ENCODE measurements around the gene ALDH2. TPM values are rescaled to one million over a fixed set of nuclear protein-coding genes. Genes with fewer than 3 reads are reported as not detected.

The ALDH2 gene
- total RNA-seq, 6 donors from 2014 or later, result 138 to 573 (median 265) TPM

- H3K27ac ChIP-seq, result peak overlapping the region in 2 of 4 donors; percentile 49 to 54
- H3K27me3 ChIP-seq, result no peaks in the 10 kb centered on the region
- 46 to 49% methylated on average over 8 of the region's 8 CpGs for WGBS, 2 donors
- ATAC-seq (ENCODE audit: low FRiP score in 2 of 2) (peak in 1 of 2 donors; percentile 41), DNase-seq (no peak)
- no peaks in the 10 kb centered on the region for H3K9me3 ChIP-seq
- no peak for TF ChIP-seq EP300 (IDR thresholded peaks at IDR 0.05)
- TF ChIP-seq POLR2AphosphoS5 (IDR thresholded peaks at IDR 0.05), result peak in 1 of 2 donors; percentile 4
- TF ChIP-seq CTCF (IDR thresholded peaks at IDR 0.05), result peak in 3 of 6 experiments; percentile 27 to 51 (median 49)
- no peak for TF ChIP-seq POLR2A (IDR thresholded peaks at IDR 0.05)
- H3K36me3 ChIP-seq, result peaks cover 54 to 99% (median 82%) of the 10 kb centered on the region in 4 donors
- peaks cover 0 to 24% (median 14%) of the 10 kb centered on the region in 4 donors for H3K4me1 ChIP-seq
- no peak overlapping the region for H3K4me3 ChIP-seq
Measured at GRCh38 chr12:111788178-111788654, 21.5 kb downstream of the ALDH2 start.

- no peak for TF ChIP-seq CTCF (IDR thresholded peaks at IDR 0.05)
- no peak for TF ChIP-seq POLR2AphosphoS5 (IDR thresholded peaks at IDR 0.05)
- TF ChIP-seq EP300 (IDR thresholded peaks at IDR 0.05), result no peak
- no peak for TF ChIP-seq POLR2A (IDR thresholded peaks at IDR 0.05)
Measured at GRCh38 chr12:111789779-111790178, 23.0 kb downstream of the ALDH2 start.

GRCh38 chr12:111791507-111791906, 24.8 kb downstream of the ALDH2 start:
- peaks cover 58 to 99% (median 85%) of the 10 kb centered on the region in 4 donors for H3K36me3 ChIP-seq
- H3K4me1 ChIP-seq, result peaks cover 0 to 14% (median 12%) of the 10 kb centered on the region in 4 donors
- no peaks in the 10 kb centered on the region for H3K9me3 ChIP-seq
- DNase-seq, result no peak
- H3K4me3 ChIP-seq, result no peak overlapping the region
- no peaks in the 10 kb centered on the region for H3K27me3 ChIP-seq
- peak overlapping the region in 3 of 4 donors; percentile 22 to 38 (median 29) for H3K27ac ChIP-seq
- no peak for TF ChIP-seq POLR2AphosphoS5 (IDR thresholded peaks at IDR 0.05)
- no peak for TF ChIP-seq CTCF (IDR thresholded peaks at IDR 0.05)
- no peak for TF ChIP-seq EP300 (IDR thresholded peaks at IDR 0.05)
- TF ChIP-seq POLR2A (IDR thresholded peaks at IDR 0.05), result no peak
- ATAC-seq (ENCODE audit: low FRiP score in 2 of 2), result peak; percentile 15 to 44
- WGBS, 2 donors, result 87 to 88% methylated on average over 4 to 7 of the region's 8 CpGs

More at GRCh38 chr12:111789779-111790178, 23.0 kb downstream of the ALDH2 start:
- Histone ChIP-seq H3K4me3 (no peak overlapping the region), H3K9me3 (no peaks in the 10 kb centered on the region), H3K27ac (peak overlapping the region in 1 of 4 donors; percentile 1), H3K27me3 (no peaks in the 10 kb centered on the region), H3K4me1 (peaks cover 0 to 23% (median 14%) of the 10 kb centered on the region in 4 donors), H3K36me3 (peaks cover 59 to 99% (median 80%) of the 10 kb centered on the region in 4 donors)
- ATAC-seq (ENCODE audit: low FRiP score in 2 of 2) (no peak), DNase-seq (no peak)
- WGBS, 2 donors, result 81% methylated on average over 8 to 11 of the region's 11 CpGs

- DNase-seq, result peak in 1 of 2 donors; percentile 74
- ATAC-seq (ENCODE audit: low FRiP score in 2 of 2), result peak; percentile 69 to 82
- Histone ChIP-seq H3K36me3 (peaks cover 64 to 99% (median 86%) of the 10 kb centered on the region in 4 donors), H3K27me3 (no peaks in the 10 kb centered on the region), H3K9me3 (no peaks in the 10 kb centered on the region), H3K4me3 (no peak overlapping the region), H3K4me1 (peaks cover 0 to 7% (median 7%) of the 10 kb centered on the region in 4 donors), H3K27ac (peak overlapping the region in 2 of 4 donors; percentile 10 to 38)
- TF ChIP-seq CTCF (IDR thresholded peaks at IDR 0.05) (no peak), POLR2AphosphoS5 (IDR thresholded peaks at IDR 0.05) (no peak), EP300 (IDR thresholded peaks at IDR 0.05) (no peak), POLR2A (IDR thresholded peaks at IDR 0.05) (no peak)
- WGBS, 2 donors, result 82 to 92% methylated on average over 18 to 27 of the region's 27 CpGs
Measured at GRCh38 chr12:111792155-111792855, 25.6 kb downstream of the ALDH2 start.
